UCSD-AML1 (cell line): ENCODE results near the gene KIF23.
A peak's percentile ranks its signal among the peaks of the same experiment; 100 is the strongest.

ENCODE experiments used
- DNase-seq: peaks from one replicate; lab custom pipeline; 2025; ENCODE audit not compliant: unreplicated experiment; lab: John Stamatoyannopoulos, UW

Gene KIF23

DNA sequence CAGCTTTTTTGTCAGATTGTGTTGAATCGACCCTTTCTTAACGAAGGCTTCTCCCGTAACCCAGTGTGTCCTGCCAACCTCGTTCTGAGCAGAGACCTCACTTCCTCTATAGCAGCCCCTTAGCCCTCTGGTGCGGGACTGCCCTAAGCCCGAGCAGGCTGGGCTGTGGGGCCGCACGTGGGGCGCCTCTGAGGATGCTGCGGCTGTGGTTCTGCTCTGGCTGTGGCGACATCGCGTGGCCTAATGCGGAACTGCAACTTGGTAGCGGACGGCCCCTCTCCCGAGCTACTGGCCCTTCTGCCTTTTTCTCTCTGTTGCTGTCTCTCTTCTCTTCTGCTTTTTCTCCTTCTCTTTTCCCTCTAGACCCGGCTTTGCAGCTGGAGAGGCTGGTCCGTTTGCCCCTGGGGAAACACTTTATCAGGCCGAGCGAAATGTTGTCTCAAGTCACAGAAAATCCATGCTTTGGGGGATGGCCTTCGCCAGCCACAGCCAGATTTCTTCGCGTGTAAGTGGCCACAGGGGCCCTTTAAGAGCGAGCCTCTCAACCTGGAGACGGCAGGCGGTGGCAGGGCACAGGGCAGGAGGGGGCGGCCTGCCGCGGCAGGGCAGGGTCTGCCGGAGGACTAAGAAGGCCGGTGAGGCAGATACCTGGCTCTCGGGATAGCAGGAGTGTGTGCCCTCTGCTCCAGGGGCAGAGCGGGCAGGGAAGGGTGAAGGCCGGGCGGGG, 19.4 kb upstream of the KIF23 start:
- DNase-seq = peak; percentile 85

DNA sequence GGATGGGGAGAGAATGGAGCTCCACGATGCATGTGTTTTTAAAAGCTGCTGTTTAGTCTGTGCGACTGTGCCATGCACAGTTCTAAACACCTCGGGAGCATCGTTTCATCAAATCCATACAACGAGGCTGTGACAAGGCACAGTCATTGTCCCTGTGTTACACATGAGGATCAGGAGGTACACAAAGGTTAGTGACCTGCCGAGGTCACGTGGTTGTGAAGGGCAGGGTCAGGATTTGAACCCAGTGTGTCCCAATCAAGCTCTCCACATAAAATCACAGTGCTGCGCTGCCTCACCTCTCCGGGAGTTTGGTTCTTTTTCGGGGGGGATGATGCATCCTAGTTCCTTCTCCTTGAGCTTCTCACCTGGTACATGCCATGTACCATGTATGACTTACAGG, 18.7 kb upstream of the KIF23 start:
- DNase-seq = no peak

DNA sequence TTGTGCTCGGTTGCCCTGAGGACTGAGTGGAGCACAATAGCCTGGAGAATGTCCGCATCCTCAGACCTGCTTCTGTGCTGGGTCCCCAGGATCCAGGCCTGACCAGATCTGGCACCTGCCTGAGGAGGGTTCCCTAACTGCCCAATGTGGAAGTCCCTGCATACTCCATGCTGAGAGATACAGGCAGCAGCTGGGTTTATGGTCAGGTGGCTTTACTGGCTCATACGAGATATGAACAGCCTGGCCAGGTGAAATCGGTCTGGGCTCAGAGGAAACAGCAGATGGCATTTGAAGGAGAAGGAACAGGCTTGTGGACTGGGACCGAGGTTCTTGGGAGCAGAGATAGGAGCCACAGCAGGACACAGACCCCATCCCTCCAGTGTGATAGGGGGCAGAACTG, 18.2 kb upstream of the KIF23 start:
- DNase-seq = no peak

DNA sequence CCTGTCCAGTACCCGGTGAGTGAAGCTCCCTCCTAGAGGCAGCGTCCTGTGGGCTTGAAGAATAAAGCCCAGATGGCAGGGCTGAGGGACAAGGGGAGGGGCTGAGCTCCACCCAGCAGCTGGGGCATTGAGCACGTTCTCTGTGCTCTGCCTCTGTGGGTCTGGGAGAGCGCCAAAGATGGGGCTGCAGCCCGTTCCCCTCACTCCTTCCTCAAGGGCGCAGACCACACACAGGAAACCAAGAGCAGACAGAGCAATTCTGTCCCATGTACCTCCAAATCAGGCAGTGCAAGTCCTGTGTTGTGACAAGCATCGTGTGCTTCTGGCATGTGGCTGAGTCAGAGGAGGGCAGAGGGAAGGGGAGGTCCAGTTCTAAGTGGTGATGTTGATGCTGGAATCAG, 15.7 kb upstream of the KIF23 start:
- DNase-seq = peak; percentile 35

DNA sequence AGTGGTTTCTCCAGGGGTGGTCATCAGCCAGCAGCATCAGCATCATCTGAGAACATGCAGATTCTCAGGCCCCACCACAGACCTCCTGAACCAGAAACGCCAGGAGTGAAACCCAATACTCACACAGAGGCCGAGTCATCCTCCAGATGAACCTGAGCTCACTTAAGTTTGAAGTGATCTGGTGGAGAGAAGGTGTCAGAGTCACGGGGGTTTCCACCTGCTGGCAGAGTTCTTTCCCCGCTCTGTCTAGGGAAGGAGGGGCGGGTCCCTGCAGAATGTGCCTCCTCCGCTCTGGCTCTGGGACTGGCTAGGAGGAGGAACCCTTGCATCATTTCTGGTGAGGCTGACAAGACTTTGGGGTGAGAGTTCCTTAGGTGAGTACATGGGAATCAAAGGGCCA, 13.3 kb upstream of the KIF23 start:
- no peak for DNase-seq

DNA sequence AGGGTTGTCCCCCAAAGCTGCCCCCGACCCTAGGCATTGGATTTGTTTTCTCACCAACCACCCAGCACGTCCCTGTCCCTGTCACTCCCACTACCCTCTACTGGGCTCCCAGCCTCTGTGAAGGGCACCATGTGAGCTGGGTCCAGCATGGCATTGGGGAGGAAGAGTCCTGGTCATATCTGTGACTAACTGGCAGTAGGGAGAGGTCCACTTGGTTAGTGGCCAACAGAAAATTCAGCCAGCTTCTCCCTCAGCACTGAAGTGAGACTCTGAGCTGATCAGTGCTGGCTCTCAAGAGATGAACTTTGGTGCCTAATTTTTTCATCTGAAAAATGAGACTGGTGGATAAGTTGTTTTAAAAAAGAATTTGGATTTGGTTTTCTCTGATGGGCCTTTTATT, 11.3 kb upstream of the KIF23 start:
- no peak for DNase-seq

DNA sequence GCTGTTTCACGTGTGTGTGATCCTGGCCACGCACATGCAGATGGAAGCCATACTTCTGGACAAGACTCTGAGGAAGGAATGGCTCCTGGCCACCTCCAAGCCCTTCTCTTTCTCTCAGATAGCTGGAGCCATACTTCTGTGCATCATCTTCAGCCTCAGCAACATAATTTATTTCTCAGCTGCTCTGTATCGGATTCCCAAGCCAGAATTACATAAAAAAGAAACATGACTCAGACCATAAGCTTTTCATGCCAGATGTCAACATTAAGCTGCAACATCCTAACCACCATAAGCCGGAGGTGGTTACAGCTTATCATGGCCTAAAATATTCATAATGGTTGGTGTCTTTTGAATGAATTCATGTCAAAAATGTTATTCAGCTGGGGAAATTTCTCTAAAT, 10.6 kb upstream of the KIF23 start:
- DNase-seq = no peak

DNA sequence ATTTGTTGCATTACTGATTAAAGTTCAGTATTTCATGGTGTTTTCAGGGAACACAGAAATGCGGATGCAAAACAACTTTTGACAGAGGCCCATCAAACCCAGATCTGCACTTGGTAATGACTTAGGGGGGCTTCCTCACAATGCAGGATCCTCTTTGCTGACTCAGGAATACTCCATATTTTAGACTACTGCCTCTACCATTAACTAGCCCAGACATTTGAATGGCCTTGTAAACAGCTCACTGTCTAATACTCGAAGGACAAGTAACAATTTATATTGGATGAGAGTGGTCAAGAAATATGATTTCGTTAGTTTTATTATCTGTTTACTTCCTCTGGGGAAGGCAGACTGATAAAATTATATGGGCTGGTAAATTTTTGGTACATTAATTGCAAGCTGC, 9.0 kb upstream of the KIF23 start:
- no peak for DNase-seq

DNA sequence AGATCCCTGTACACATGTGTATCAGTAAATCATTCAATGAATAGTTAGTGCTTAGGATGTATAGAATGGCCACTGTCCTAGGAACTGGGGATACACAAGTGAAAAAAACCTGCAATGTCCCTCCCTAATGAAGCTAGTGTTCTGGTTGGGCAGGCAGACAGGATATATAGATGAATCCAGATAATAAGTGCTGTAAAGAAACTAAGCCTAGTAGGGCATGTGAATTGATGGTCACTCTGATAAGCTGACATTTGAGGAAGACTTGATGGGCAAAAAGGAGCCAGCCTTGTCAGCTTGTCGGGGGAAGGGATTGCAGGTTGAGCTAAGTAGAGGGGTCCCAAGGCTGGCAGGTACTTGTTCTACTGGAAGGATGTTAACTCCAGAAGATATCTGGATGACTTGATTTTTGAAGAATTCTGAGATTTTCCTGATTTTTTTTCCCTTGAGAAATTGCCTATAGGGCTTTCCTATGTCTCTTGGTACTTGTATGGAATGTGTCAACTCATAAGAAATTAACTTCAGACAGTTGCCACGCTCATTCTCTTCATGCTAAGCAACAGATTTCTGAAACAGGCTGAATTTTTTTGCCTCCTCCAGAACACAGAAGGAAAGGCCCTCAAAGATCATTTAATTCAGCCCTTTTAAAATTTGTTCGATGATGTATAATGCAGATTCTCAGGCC, 6.3 kb upstream of the KIF23 start:
- no peak for DNase-seq

DNA sequence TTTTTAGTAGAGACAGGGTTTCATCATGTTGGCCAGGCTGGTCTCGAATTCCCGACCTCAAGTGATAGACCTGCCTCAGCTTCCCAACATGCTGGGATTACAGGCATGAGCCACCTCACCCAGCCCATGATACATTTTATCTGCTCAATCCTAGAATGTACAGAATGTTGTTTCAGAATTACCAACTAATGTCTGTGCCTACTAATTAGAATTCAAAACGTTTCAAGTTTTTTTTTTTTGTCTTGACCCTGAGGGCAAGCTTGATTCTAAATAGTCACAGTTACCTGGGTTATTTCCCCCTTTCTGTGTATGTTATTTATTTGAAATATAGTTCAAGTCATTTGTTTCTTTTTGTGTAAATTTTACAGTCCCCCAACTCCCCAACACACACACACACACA, 5.3 kb upstream of the KIF23 start:
- DNase-seq = no peak

DNA sequence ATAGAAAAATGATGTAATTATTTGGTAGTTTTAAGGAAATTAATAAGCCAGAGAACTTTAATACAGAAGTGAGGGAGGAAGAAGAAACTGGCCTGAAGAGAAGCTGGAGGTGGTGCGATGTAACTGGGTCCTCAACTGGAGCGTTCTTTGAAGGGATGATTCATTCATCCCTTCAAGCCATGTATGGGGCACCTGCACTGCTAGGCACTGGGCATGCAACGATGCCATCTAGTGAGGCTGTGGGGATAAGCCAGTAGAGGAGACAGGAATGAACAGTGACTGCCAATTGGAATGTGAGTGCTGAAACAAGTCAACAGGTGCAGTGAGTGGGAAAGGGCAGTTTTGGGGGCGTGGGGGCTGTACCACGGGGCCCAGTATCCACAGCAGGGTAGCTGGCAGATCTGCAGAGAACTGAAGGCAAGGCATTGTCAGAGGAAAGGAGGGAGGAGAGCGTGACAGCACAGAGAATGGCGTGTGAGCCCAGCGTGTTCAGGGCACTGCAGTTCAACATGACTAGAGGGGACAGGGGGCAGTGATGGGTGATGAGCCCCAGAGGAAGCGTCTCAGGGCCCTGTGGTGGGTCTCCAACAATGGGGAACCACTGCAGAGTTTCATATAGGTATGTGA, 3.8 kb upstream of the KIF23 start:
- DNase-seq = peak; percentile 36

DNA sequence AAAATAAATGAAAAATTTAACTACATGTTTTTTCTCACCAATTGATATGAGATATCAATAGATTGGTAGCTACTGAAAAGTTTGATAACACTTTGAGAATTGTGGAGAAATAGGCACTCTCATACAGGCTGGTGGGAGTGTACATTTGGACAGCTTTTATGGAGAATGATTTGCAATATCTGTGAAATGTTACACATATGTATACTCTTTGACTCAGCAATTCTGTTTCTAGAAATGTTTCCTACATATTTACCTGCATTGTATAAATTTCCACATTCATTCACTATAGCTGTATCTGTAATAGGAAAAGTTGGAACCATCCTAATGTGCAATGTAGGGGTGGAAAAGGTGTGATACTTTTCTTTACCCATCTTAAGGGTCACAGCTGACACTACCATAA, 1.9 kb upstream of the KIF23 start:
- DNase-seq = no peak

DNA sequence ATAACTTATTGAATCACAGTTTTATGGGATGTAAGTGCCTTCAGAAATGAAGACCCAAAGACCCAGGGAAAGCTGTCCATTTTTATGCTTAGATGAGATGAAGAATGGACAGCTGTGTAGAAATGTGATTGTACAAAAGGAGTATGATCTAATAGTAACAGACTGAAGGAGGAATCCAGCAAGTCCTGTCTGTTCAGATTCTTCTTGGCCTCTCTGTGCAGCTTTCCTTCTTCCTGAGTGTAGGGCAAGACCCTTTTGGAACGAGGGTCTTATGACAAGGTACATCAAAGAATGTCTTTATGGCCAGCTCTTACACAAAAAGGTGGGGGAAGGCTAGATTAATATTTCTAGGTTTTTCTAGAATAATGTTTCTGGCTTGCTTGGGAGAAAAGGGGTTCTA, 1.4 kb upstream of the KIF23 start:
- no peak for DNase-seq

DNA sequence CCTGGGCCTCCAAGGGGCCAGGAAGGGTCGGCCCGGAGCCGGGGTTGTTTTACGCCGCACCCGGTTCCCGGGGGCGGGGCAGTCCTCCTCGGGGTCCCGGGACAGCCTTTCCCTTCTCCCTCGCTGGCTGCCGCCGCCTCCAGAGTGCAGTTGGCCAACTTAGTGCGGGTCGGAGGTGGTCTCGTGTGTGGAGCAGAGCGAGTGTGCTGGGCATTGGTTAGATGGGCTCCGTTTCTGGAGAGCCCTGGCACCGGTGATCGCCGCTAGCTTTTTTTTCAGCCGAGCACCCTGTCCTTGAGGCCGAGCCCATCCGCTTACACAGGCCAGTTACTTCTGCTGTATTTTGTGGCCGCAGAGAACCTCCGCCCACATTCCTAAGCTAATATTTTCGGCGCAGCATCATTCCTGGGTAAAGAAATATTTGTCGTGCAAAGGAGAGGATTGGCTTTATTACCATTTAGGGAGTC, 585 bp downstream of the KIF23 start:
- peak; percentile 43 for DNase-seq

DNA sequence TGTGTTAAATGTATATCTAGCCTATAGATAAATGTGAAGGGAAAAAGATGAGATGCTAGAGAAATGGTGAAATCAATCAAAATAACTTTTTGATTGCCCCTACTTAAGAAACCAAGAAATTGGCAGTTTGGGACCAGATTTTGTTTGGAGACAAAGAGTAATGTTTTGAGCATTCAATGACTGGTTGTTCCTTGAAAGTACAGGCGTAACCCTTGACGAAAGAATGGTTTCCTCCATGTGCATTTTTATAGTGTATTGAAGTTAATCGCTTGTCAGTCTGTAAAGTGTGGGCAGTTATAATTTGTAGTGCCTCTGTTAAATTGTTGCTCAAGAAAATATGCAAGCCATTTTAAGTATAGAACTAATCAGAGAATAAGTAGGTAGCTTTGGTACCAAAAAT, 1.2 kb downstream of the KIF23 start:
- no peak for DNase-seq

DNA sequence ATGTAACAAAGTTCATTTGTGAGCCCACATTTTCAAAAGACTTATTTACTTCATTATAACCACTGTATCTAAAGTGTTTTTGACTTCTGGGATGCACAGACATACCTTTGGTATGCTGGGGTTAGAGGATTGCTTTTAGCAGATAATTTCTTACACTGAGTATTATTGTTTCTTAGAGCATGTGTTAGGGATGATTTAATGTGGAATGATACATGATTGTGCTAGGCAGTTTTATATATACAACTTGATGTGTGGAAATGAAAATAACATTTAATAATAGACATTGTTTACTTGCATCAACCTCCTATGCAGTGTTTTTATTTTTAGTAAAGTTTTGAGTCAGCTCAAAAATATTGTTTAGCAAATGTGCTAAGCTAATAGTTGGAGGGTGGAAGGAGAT, 3.4 kb downstream of the KIF23 start:
- no peak for DNase-seq

DNA sequence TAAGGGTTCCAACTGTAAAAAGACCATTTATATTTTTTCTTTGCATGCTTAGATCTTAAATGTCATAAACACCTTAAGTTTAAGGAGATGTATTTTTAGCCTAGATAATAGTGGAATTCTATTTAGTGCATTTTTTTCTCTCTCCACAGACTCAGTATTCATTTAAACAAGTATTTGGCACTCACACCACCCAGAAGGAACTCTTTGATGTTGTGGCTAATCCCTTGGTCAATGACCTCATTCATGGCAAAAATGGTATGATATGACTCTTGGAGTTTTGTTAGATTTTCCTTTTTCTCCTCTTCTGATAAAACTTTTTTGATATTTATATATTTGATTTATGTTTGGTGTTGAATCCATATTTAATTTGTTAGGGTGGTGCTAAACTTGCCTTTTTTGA, 7.3 kb downstream of the KIF23 start:
- DNase-seq = no peak

DNA sequence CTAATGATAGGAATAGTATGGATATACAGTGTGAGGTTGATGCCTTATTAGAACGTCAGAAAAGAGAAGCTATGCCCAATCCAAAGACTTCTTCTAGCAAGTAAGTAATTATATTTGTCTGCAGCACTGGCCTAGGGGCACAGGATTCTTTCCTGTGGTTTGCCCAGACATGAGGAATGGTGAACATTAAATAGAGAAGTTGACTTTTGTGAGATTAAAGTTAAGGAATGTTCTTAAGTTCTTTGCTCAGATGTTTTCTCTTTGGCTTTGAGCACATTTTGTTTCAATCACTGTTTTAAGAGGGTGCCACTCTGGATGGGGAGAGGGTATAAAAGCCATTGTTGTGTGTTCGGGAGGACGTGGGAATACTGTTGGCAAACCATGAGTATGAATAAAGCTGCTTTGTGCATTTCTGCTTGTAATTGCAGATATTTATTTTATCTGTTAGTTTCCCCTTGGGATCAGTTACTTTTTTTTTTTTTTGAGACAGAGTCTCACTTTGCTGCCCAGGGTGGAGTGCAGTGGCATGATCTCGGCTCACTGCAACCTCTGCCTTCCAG, 8.3 kb downstream of the KIF23 start:
- DNase-seq = no peak

DNA sequence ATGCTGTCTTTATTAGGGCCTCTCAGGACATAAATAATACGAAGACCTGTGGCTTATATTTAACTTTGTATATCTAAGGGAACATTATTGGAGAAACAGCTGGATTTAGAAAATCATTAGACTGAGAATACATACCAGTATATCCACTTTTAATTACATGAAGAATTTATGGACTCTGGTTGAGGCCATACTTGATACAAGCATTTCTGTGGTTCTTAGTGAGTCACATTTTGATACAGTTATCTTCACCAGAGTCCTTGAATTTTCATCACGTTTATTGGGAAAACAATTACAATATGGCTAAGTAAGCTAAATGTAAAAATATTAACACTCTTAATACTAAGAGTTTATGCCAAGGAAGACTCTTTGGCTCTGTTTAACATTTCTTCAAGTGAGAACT, 9.9 kb downstream of the KIF23 start:
- no peak for DNase-seq

DNA sequence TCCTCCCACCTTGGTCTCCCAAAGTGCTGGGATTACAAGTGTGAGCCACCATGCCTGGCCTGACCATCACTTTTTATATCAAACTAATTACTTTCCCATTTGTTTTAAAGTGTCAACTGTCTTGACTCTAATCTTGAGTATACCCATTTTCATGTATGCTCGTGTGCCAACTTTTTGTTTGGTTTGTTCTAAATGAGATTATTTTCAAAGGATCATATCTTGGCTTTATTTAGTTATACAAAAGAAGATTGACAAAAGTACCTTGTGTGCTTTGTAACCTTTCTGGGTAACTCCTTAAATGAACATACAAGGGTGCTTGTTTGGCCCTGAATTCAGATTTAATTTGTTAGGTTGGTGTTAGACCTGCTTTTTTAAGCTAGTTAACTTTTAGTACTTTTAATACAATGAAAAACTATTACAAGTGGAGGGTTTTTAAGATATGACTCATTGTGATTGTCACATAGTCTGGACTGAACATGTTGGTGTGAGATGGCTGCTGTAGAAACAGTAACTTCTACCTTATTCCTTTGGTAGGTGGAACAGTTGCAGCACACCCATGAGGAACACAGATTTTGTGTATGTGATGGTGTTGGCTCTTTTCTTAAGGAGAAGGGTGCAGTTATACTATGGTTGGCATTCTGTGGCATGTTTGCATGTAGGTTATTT, 10.7 kb downstream of the KIF23 start:
- no peak for DNase-seq

DNA sequence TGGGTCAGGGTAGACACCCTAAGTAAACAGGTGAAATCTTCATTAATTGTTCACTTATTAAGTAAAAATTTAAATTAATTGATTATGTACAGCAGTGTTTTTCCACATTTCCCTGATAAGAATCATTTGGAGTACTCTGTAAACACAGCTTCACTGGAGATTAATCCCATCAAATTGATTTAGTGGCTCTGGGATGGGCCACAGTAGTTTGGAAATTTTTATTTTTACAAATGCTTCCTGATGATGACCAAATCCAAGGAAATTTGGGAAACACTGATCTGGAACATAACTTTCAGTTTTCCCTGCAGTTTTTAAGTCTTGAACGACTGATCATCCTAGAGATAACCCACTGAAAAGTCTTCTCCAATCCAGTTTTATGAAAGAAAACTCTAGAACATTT, 19.7 kb downstream of the KIF23 start:
- DNase-seq = no peak

DNA sequence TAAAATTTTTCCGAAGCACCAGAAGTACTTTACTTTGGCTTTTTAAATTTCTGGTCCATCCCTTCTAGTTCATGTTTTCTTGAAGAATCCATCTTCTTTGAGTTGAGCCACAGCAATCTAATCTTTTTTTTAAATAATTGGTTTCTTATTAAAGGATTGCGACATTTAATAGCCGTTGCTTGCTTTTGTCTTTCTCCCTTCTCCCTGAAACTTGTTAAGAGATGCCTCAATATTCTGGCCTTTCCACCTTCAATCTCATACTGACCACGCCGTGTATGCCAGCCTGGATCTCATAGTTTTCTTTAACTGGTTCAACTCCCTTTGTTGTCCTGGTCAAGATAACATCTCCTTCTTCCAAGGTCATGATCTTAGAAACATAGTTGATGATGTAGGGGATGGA, 20.1 kb downstream of the KIF23 start:
- no peak for DNase-seq
